ENCODE results near the gene HNRNPH1. TPM values are rescaled to one million over a fixed set of nuclear protein-coding genes. Genes with fewer than 3 reads are reported as not detected.

The HNRNPH1 gene
- total and polyA plus RNA-seq, 12 donors = 114 to 227 (median 168) TPM

DNA sequence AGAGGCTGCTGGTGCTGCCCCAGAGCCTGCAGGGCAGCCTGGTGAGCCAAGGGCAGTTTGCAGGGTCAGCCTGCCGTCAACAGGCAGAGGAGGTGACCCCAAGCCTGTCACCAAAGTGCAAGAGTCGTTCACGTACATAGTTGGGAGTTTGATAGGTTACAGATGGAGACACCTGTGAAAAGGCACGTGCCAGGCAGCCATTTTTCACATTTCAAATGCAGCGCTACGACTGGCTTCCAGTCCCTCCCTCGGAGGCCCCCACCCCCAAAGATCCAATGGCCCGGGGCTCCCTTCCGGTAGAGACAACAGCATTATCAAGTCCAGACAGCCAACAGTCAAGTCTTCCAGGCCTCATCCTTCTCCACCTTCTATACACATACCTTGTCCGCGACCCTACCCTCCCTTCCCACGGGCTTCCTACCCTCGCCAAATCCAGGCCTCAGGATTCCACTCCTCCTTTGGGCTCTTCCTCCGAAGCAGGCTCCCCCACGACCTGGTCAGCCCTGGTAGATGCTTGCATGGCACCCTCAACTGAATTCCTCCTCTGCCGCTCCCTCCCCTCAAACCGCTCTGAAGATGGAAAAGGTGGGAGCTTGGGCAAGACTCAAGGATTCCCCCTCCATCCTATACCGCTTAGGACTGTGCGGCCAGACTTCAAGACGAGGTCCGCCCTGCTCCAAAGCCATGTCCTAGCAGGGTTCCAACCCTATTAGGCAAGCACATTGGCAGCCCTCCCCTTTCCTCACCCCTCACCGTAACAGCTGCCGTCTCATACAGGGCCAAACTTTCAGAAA is 13.2 kb downstream of the HNRNPH1 start:
- ATAC-seq (peak in 3 of 8 donors; percentile 5 to 34 (median 13)), DNase-seq (no peak)
- Histone ChIP-seq H3K9me3 (no peaks in the 10 kb centered on the region), H3K27me3 (no peaks in the 10 kb centered on the region), H3K4me1 (peaks cover 0 to 57% (median 23%) of the 10 kb centered on the region in 9 donors), H3K36me3 (peaks cover 0 to 100% (median 76%) of the 10 kb centered on the region in 9 donors), H3K27ac (peak overlapping the region in 1 of 10 donors; percentile 22), H3K4me3 (no peak overlapping the region)
- WGBS, 2 donors = 62 to 67% methylated on average over 23 of the region's 23 CpGs
- TF ChIP-seq, protein P1, sequence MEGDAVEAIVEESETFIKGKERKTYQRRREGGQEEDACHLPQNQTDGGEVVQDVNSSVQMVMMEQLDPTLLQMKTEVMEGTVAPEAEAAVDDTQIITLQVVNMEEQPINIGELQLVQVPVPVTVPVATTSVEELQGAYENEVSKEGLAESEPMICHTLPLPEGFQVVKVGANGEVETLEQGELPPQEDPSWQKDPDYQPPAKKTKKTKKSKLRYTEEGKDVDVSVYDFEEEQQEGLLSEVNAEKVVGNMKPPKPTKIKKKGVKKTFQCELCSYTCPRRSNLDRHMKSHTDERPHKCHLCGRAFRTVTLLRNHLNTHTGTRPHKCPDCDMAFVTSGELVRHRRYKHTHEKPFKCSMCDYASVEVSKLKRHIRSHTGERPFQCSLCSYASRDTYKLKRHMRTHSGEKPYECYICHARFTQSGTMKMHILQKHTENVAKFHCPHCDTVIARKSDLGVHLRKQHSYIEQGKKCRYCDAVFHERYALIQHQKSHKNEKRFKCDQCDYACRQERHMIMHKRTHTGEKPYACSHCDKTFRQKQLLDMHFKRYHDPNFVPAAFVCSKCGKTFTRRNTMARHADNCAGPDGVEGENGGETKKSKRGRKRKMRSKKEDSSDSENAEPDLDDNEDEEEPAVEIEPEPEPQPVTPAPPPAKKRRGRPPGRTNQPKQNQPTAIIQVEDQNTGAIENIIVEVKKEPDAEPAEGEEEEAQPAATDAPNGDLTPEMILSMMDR (IDR thresholded peaks at IDR 0.05) = no peak
- intact Hi-C loops (cut with DNase I) = no loop called here

DNA sequence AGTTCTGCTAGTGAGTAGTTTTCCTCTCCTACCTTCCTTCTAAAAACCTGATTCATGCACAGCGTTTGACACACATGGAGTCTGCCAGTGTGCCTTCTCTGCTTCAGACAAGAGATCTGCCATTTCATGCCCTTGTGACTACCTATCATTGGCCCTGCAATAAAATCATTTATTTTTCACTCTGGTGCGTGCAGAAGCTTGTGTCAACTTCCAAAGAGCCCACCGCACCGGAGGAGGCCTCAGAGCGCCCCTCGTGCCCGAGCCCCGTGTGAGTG is 13.7 kb downstream of the HNRNPH1 start:
- peaks cover 0 to 51% (median 20%) of the 10 kb centered on the region in 9 donors for H3K4me1 ChIP-seq
- intact Hi-C loops (cut with DNase I) = no loop called here
- DNase-seq (no peak), ATAC-seq (no peak)
- WGBS, 2 donors = 80 to 81% methylated on average over 8 of the region's 8 CpGs
- H3K27ac ChIP-seq = peak overlapping the region in 1 of 10 donors; percentile 22
- no peaks in the 10 kb centered on the region for H3K27me3 ChIP-seq
- H3K4me3 ChIP-seq = no peak overlapping the region
- peaks cover 0 to 100% (median 71%) of the 10 kb centered on the region in 9 donors for H3K36me3 ChIP-seq
- TF ChIP-seq, protein P1 (IDR thresholded peaks at IDR 0.05) = no peak
- H3K9me3 ChIP-seq = no peaks in the 10 kb centered on the region

DNA sequence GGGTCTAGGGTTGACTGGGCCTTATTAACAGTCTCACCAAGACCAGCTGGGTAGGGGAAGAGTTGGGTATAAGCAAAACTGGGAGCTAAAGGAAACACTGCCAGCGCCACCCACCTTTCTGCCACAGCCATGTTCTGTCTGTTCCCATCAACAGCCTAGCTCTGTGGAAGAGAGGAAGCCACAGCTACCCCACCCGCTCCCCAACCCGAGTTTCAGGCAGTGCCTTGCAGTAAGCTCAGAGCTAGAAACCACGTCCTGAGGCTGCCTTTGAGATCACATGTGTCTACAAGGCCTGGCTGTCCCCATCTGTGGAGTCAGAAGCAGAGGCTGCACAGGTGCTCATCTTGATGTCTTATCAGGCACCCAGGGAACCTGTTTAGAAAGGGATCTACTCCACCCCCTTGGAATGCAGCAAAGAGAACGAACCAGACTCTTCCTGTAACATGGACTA is 15.3 kb downstream of the HNRNPH1 start:
- TF ChIP-seq, protein P1 (IDR thresholded peaks at IDR 0.05) = no peak

DNA sequence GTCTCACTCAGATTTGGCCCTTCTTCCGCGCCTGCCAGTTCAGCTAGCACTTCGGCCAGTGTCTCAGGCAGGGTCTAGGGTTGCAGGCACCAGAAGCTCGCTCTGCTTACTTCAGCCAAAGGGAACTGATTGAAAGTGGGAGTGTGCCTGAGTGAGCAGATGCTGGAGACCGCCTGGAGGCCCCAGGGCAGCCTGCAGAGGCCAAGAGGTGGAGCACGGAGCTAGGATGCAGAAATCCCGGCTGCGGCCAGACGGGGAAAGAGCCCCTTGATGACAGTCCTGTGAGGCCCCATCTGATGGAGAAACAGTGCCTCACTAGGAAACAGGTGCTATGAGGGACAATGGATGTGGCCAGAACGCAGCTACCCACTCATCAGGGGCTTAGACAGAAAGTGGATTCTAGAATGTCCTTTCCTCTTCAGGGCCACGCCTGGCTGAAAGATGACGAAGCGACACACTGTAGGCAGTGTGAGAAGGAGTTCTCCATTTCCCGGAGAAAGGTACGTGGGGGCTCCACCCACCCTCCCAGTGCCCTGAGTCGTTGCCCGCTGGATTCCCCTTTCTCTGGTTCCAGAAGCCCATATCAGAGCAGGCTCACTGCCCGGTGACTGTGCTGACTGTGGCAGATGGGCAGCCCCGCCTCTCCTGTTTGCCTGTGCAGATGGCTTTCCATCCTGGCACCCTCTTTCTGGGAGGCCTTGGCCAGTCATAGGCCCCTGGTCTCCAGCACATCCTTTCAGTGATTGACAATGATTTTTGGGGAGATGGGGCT is 16.1 kb downstream of the HNRNPH1 start:
- Histone ChIP-seq H3K36me3 (peaks cover 0 to 100% (median 59%) of the 10 kb centered on the region in 9 donors), H3K27ac (peak overlapping the region in 7 of 10 donors; percentile 15 to 65 (median 31)), H3K4me1 (peaks cover 0 to 50% (median 20%) of the 10 kb centered on the region in 9 donors), H3K9me3 (no peaks in the 10 kb centered on the region), H3K27me3 (no peaks in the 10 kb centered on the region), H3K4me3 (no peak overlapping the region)
- peak; percentile 53 to 63 for DNase-seq
- TF ChIP-seq, protein P1 (IDR thresholded peaks at IDR 0.05) = no peak
- ATAC-seq = peak; percentile 31 to 79 (median 60)
- intact Hi-C loops (cut with DNase I) = no loop called here
- 54 to 62% methylated on average over 19 of the region's 19 CpGs for WGBS, 2 donors

More for the DNA sequence above, 15.3 kb downstream of the HNRNPH1 start:
- Histone ChIP-seq H3K4me1 (peaks cover 0 to 51% (median 20%) of the 10 kb centered on the region in 9 donors), H3K36me3 (peaks cover 0 to 100% (median 59%) of the 10 kb centered on the region in 9 donors), H3K9me3 (no peaks in the 10 kb centered on the region), H3K27me3 (no peaks in the 10 kb centered on the region), H3K27ac (peak overlapping the region in 3 of 10 donors; percentile 15 to 36 (median 31)), H3K4me3 (no peak overlapping the region)
- WGBS, 2 donors = 54 to 58% methylated on average over 5 of the region's 5 CpGs
- DNase-seq (no peak), ATAC-seq (peak in 1 of 8 donors; percentile 1)
- intact Hi-C loops (cut with DNase I) = no loop called here
